Adrenal gland (tissue), 12 donors: ENCODE data around the gene DDIT4L. TPM values are rescaled to one million over a fixed set of nuclear protein-coding genes. Genes with fewer than 3 reads are reported as not detected.
A peak's percentile ranks its signal among the peaks of the same experiment; 100 is the strongest.

Source experiments
- DNase-seq, 7 donors: peaks; one replicate each; pipeline ENCODE4 v3.0.0-alpha.2; 2019 to 2020
- H3K27ac ChIP-seq, 5 donors: fragments of 200-600 bp; sonication (generic) in 4 of 5; 1 replicate in 3 of 5; 2 replicates in 2 of 5; pipeline versions ENCODE4 v1.5.1 to v1.8.0; 2016 to 2020; ENCODE audit warnings: mild to moderate bottlenecking in 1 of 5
- H3K27me3 ChIP-seq: fragments of 200-600 bp; 2 replicates; pipeline ENCODE4 v1.8.0; 2021
- H3K36me3 ChIP-seq, 2 donors: fragments of 200-600 bp; replicated peaks in 1 of 2; 1 replicate in 1 of 2; 2 replicates in 1 of 2; pipeline versions ENCODE4 v1.5.1 to v1.8.0; 2018 to 2022
- H3K4me1 ChIP-seq, 2 donors: fragments of 200-600 bp; replicated peaks in 1 of 2; 1 replicate in 1 of 2; 2 replicates in 1 of 2; pipeline versions ENCODE4 v1.5.1 to v1.8.0; 2018 to 2021
- H3K4me3 ChIP-seq, 4 donors: fragments of 200-600 bp; sonication (generic) in 3 of 4; one replicate each; pipeline ENCODE4 v1.5.1; 2016 to 2018
- H3K9me3 ChIP-seq, 3 donors: fragments of 200-600 bp; sonication (generic) in 1 of 3; replicated peaks in 1 of 3; 1 replicate in 2 of 3; 2 replicates in 1 of 3; pipeline versions ENCODE4 v1.5.1 to v1.8.0; 2016 to 2021
- CTCF ChIP-seq, 6 experiments: fragments of 450-650 bp in 4 of 6; fragments of 200-600 bp in 2 of 6; sonication (generic) in 1 of 6; IDR thresholded peaks; 1 replicate in 5 of 6; 2 replicates in 1 of 6; pipeline versions ENCODE4 v1.5.1 to v1.8.0; 2016 to 2021; ENCODE audit warnings: antibody characterized with exemption in 6 of 6, mild to moderate bottlenecking in 2 of 6, moderate library complexity in 1 of 6
- POLR2A ChIP-seq, 2 donors: fragments of 450-650 bp; IDR thresholded peaks; one replicate each; pipeline ENCODE4 v1.6.1; 2017; ENCODE audit warnings: antibody characterized with exemption in 2 of 2, mild to moderate bottlenecking in 2 of 2, moderate library complexity in 1 of 2
- WGBS, 4 donors: extraction: QIAGEN DNeasy Blood & Tissue Kit in 2 of 4; methylation state at CpG; one replicate each; pipeline versions ENCODE4 v1.1.5 to v1.1.7; 2013 to 2017; 5-methylcytosine and 5-hydroxymethylcytosine counted together
- intact Hi-C, 2 donors: fragments of 100-400 bp; cut with DNase I; formaldehyde crosslinking; loops; one replicate each; pipeline versions ENCODE4 v1.14.1 to v1.15.0; 2022 to 2023
- polyA plus RNA-seq, 3 donors: library from polyadenylated mRNA; stranded (reverse); fragments of 200-250 nt in 2 of 3; fragments of 350-450 nt in 1 of 3; fragmentation: Illumina TruSeq in 1 of 3; extraction: RNeasy Lipid Tissue Mini Kit (QIAGEN cat#74804) in 1 of 3; gene quantifications; one replicate each; pipeline ENCODE4 v1.2.3, GENCODE V29; 2013 to 2014
- total RNA-seq, 9 donors: library from RNA; depleted of rRNA in 4 of 9; stranded (reverse); fragments of >200 nt in 4 of 9; fragments of 120-200 nt in 1 of 9; fragmentation: NEBNext Ultra II Directional in 1 of 9; extraction: Animal tissue kit (Norgen Biotek cat#: 25700) in 1 of 9; gene quantifications; one replicate each; pipeline versions ENCODE4 v1.1.0 to v1.2.4, GENCODE V29; 2013 to 2023
- donor health status: healthy with polysubstance abuse.
- donor health status: Bipolar disorder and iron deficiency.
- donor health status: DM: yes; HTN: yes; CAD: no.
- donor health status: DM: no; HTN: no; CAD: no.
- donor health status: DM: no; HTN: no; CAD: no.
- donor health status: DM: yes; HTN: yes; CAD: no.

The DDIT4L gene
- total and polyA plus RNA-seq, 12 donors: 0.17 to 14.4 (median 1.2) TPM

- no peak for TF ChIP-seq CTCF (IDR thresholded peaks at IDR 0.05)
- no peak for TF ChIP-seq POLR2A (IDR thresholded peaks at IDR 0.05)
- H3K4me3 ChIP-seq: no peak overlapping the region
- no peaks in the 10 kb centered on the region for H3K36me3 ChIP-seq
- H3K4me1 ChIP-seq: no peaks in the 10 kb centered on the region
- H3K27ac ChIP-seq: no peak overlapping the region
- WGBS, 4 donors: 90 to 93% (median 92%) methylated on average over 3 of the region's 3 CpGs
- DNase-seq: no peak
- no peaks in the 10 kb centered on the region for H3K9me3 ChIP-seq
- no peaks in the 10 kb centered on the region for H3K27me3 ChIP-seq
- intact Hi-C loops: no loop called here
Observed at GRCh38 chr4:100174985-100175383, 15.3 kb downstream of the DDIT4L start.

DNA sequence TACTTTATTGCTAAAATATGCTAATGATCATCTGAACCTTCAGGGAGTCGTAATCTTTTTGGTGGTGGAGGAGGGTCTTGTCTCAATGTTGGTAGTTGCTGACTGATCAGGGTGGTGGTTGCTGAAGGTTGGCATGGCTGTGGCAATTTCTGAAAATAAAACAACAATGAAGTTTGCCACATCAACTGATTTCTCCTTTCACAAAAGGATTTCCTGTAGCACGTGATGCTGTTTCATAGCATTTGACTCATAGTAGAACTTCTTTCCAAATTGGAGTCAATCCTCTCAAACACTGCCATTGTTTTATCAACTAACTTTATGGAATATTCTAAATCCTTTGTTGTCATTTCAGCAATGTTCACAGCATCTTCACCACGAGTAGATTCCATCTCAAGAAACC, 19.3 kb downstream of the DDIT4L start:
- no peaks in the 10 kb centered on the region for H3K36me3 ChIP-seq
- no peak for TF ChIP-seq POLR2A (IDR thresholded peaks at IDR 0.05)
- TF ChIP-seq CTCF (IDR thresholded peaks at IDR 0.05): no peak
- intact Hi-C loops: no loop called here
- no peak for DNase-seq
- H3K9me3 ChIP-seq: no peaks in the 10 kb centered on the region
- H3K27me3 ChIP-seq: no peaks in the 10 kb centered on the region
- no peak overlapping the region for H3K27ac ChIP-seq
- no peaks in the 10 kb centered on the region for H3K4me1 ChIP-seq
- H3K4me3 ChIP-seq: no peak overlapping the region
- 75 to 81% (median 77%) methylated on average over 3 of the region's 3 CpGs for WGBS, 4 donors

DNA sequence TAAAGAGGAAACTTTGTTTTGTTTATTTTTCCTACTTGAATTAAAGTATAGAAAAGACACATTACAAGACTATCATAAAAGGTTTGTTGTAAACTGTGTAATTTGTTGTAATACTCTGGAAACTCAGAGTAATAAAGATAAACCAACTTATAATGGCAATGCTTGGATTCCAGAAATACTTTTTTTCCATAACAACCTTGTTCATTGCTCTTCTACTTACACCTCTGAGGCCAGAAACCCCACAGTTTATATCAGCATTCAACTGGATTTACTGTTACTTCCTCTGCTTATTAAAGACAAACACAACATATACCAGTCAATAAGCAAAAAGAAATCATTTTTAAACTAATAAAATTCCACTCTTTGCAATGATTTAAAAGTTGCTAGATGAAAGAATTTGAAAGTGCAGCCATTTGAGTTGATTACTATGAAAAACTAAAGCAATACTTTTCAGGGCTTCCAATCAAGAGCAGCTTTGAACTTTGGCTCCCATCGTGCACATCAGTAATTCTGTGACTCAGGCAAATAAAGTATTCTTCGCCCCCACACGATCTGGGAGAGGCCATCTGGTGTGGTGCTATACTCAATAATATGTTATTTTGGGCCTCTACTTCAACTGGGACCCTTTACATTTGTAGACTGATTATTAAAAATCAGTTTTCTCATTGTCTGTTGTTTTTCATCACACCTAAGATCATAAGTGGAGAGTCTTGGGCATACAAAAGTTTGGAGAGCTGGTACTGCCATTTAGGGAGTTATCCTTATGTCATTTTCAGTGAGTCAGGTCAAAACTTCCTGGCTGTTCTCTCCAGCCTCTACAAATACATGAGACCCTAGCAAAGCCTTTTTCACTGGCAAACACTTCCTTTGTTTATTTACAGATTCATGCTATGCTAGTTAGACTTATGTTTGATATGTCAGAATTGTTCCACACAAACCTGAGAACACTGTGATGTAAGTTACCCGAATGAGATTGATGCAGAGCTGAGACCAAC, 20.5 kb downstream of the DDIT4L start:
- no peak overlapping the region for H3K27ac ChIP-seq
- intact Hi-C loops: no loop called here
- H3K4me1 ChIP-seq: no peaks in the 10 kb centered on the region
- H3K9me3 ChIP-seq: no peaks in the 10 kb centered on the region
- H3K36me3 ChIP-seq: no peaks in the 10 kb centered on the region
- no peak overlapping the region for H3K4me3 ChIP-seq
- H3K27me3 ChIP-seq: no peaks in the 10 kb centered on the region
- no peak for DNase-seq
- WGBS, 4 donors: 65 to 70% (median 68%) methylated on average over 4 of the region's 4 CpGs
- TF ChIP-seq CTCF (IDR thresholded peaks at IDR 0.05) (no peak), POLR2A (IDR thresholded peaks at IDR 0.05) (no peak)

- Histone ChIP-seq H3K4me3 (peak overlapping the region in 1 of 4 donors; percentile 6), H3K36me3 (no peaks in the 10 kb centered on the region), H3K27me3 (no peaks in the 10 kb centered on the region), H3K9me3 (no peaks in the 10 kb centered on the region), H3K4me1 (no peaks in the 10 kb centered on the region), H3K27ac (no peak overlapping the region)
- intact Hi-C loops: no loop called here
- 32 to 44% (median 43%) methylated on average over 5 of the region's 5 CpGs for WGBS, 4 donors
- DNase-seq: no peak
- TF ChIP-seq CTCF (IDR thresholded peaks at IDR 0.05): no peak
- TF ChIP-seq POLR2A (IDR thresholded peaks at IDR 0.05): no peak
Observed at GRCh38 chr4:100168521-100168920, 21.7 kb downstream of the DDIT4L start.
